Epidermal melanocyte (primary cell): Measurements from ENCODE around the gene LIMS2.

ENCODE experiments used
- DNase-seq: peaks from one replicate; pipeline ENCODE4 v3.0.0; 2011; ENCODE audit warnings: low spot score; ENCODE audit not compliant: insufficient read length

The LIMS2 gene

GRCh38 chr2:127607399-127607908 lies 67.9 kb downstream of the LIMS2 start:
- no peak for DNase-seq

- DNase-seq: no peak
Measured at GRCh38 chr2:127606625-127607398, 68.5 kb downstream of the LIMS2 start.

GRCh38 chr2:127605691-127606263 lies 69.6 kb downstream of the LIMS2 start:
- DNase-seq: no peak

GRCh38 chr2:127604986-127605385 lies 70.3 kb downstream of the LIMS2 start:
- DNase-seq: no peak

GRCh38 chr2:127599211-127599610 lies 76.1 kb downstream of the LIMS2 start:
- DNase-seq: no peak

GRCh38 chr2:127598711-127599110 lies 76.6 kb downstream of the LIMS2 start:
- DNase-seq: no peak

GRCh38 chr2:127597984-127598380 lies 77.3 kb downstream of the LIMS2 start:
- DNase-seq: no peak

GRCh38 chr2:127597046-127597983 lies 78.0 kb downstream of the LIMS2 start:
- no peak for DNase-seq

GRCh38 chr2:127596311-127597045 lies 78.9 kb downstream of the LIMS2 start:
- DNase-seq: no peak

- DNase-seq: no peak
Measured at GRCh38 chr2:127594116-127594591, 81.2 kb downstream of the LIMS2 start.

GRCh38 chr2:127593228-127594115 lies 81.9 kb downstream of the LIMS2 start:
- DNase-seq: no peak

- no peak for DNase-seq
Measured at GRCh38 chr2:127592761-127593227, 82.5 kb downstream of the LIMS2 start.

- DNase-seq: peak; percentile 93
Measured at GRCh38 chr2:127591221-127591923, 84.0 kb downstream of the LIMS2 start.

- DNase-seq: no peak
Measured at GRCh38 chr2:127590386-127591190, 84.7 kb downstream of the LIMS2 start.

- no peak for DNase-seq
Measured at GRCh38 chr2:127589841-127590240, 85.5 kb downstream of the LIMS2 start.

GRCh38 chr2:127589358-127589757 lies 86.0 kb downstream of the LIMS2 start:
- no peak for DNase-seq
